SU-DHL-6 (cell line): ENCODE results near the gene FREY1.

Experiments used
- H2AFZ ChIP-seq: fragments of 200-600 bp; sonication (generic); 2 replicates; pipeline ENCODE4 v1.6.1; 2014; ENCODE audit warnings: low read depth, mild to moderate bottlenecking, moderate library complexity, mixed read lengths, antibody characterized with exemption, low read length; ENCODE audit not compliant: severe bottlenecking
- H3F3A ChIP-seq: fragments of 200-600 bp; shearing (Covaris generic); 2 replicates; pipeline ENCODE4 v1.6.0; 2016; ENCODE audit warnings: antibody characterized with exemption, mild to moderate bottlenecking; ENCODE audit not compliant: insufficient read depth
- H3K27ac ChIP-seq: fragments of 200-600 bp; sonication (generic); 2 replicates; pipeline ENCODE4 v1.5.1; 2016; ENCODE audit warnings: low read depth, mild to moderate bottlenecking, low read length, moderate library complexity, mixed read lengths
- H3K27me3 ChIP-seq: fragments of 200-600 bp; sonication (generic), shearing (Covaris generic); 2 replicates; pipeline ENCODE4 v1.6.0; 2014; ENCODE audit warnings: mild to moderate bottlenecking, low read length
- H3K36me3 ChIP-seq: fragments of 200-600 bp; sonication (generic); 2 replicates; pipeline ENCODE4 v1.6.1; 2014; ENCODE audit warnings: mild to moderate bottlenecking, low read length, mixed read lengths
- H3K4me2 ChIP-seq: fragments of 300-600, 200-600 bp; shearing (Covaris generic), sonication (generic); 2 replicates; pipeline ENCODE4 v1.6.0; 2014; ENCODE audit warnings: low read length, low read depth, mild to moderate bottlenecking; ENCODE audit not compliant: poor library complexity, severe bottlenecking
- H3K4me3 ChIP-seq: fragments of 200-600 bp; sonication (generic); 2 replicates; pipeline ENCODE4 v1.5.1; 2014; ENCODE audit warnings: antibody characterized with exemption, low read length, mild to moderate bottlenecking, mixed read lengths; ENCODE audit not compliant: insufficient read depth, poor library complexity, severe bottlenecking
- H3K79me2 ChIP-seq: fragments of 200-600 bp; sonication (generic); 2 replicates; pipeline ENCODE4 v1.6.1; 2014; ENCODE audit warnings: mild to moderate bottlenecking, low read length, moderate library complexity; ENCODE audit not compliant: insufficient read depth
- H3K9ac ChIP-seq: fragments of 200-600 bp; sonication (generic); 2 replicates; pipeline ENCODE4 v1.7.0; 2014; ENCODE audit warnings: mild to moderate bottlenecking, low read length
- H3K9me2 ChIP-seq: fragments of 200-600 bp; sonication (generic); replicated peaks from 2 replicates; pipeline ENCODE4 v1.6.1; 2014; ENCODE audit warnings: low read length; ENCODE audit not compliant: insufficient read depth
- H3K9me3 ChIP-seq: fragments of 200-600 bp; sonication (generic); 2 replicates; pipeline ENCODE4 v1.6.1; 2014; ENCODE audit warnings: low read length, mixed read lengths; ENCODE audit not compliant: insufficient read depth
- H4K20me1 ChIP-seq: fragments of 200-600 bp; sonication (generic); 2 replicates; pipeline ENCODE4 v1.6.1; 2014; ENCODE audit warnings: low read depth, mild to moderate bottlenecking, antibody characterized with exemption, low read length, moderate library complexity, mixed read lengths
- CTCF ChIP-seq: fragments of 200-600 bp; sonication (generic); IDR thresholded peaks from one replicate; pipeline ENCODE4 v1.5.1; 2017; ENCODE audit warnings: antibody characterized with exemption, mild to moderate bottlenecking, low read length, moderate library complexity; ENCODE audit not compliant: insufficient read depth, poor library complexity, severe bottlenecking
- EZH2phosphoT487 ChIP-seq: fragments of 200-600 bp; sonication (generic), shearing (Covaris generic); conservative IDR thresholded peaks from 2 replicates; pipeline ENCODE4 v1.6.1; 2018; ENCODE audit warnings: mild to moderate bottlenecking, antibody characterized with exemption, low read length, moderate library complexity, mixed read lengths

Gene FREY1

GRCh38 chr11:45929486-45930030 lies 22.5 kb upstream of the FREY1 start:
- no peaks in the 10 kb centered on the region for H3K9me2 ChIP-seq
- TF ChIP-seq EZH2phosphoT487 (no peak), CTCF (no peak)
- H3K9me3 ChIP-seq: no peaks in the 10 kb centered on the region
- peaks cover 35% of the 10 kb centered on the region for H3F3A ChIP-seq
- H3K79me2 ChIP-seq: 0 out of 2 replicates have a peak, but pooled peaks cover 9% of the 10 kb centered on the region
- H3K27me3 ChIP-seq: no peaks in the 10 kb centered on the region
- H3K9ac ChIP-seq: peak overlapping the region; percentile 54
- peak overlapping the region; percentile 89 for H3K27ac ChIP-seq
- H4K20me1 ChIP-seq: no peaks in the 10 kb centered on the region
- H3K4me3 ChIP-seq: peak overlapping the region; percentile 35
- peak overlapping the region; percentile 93 for H3K4me2 ChIP-seq
- no peaks in the 10 kb centered on the region for H3K36me3 ChIP-seq
- no peak overlapping the region for H2AFZ ChIP-seq

DNA sequence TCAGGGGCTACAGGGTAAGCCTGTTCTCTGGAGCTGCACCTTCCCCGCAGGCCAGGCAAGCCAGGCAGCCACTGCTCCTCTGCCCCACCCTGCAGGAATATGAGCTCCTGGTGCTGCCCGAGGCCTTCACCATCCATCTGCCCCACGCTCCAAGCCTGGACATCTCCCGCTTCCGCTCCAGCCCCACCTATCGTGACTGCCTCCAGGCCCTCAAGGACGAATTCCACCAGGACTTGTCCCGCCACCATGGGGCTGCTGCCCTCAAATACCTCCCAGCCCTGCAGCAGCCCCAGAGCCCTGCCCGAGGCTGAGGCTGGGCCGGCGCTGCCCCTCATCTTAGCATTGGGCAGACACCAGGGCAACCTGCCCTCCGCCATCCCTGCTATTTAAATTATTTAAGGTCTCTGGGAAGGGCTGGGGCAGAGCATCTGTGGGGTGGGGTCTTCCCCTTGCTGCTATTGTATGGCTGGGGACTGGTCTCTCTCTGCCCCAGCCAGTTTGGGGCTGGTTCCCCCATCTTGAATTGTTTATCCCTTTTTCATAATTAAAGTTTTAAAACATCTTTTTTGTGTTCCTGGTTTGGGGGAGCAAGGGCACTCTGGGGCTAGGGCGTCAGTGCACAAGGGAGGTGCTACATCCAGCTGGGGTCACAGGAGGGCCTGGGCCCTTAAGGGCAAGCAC lies 21.6 kb upstream of the FREY1 start:
- H3K27ac ChIP-seq: no peak overlapping the region
- no peak overlapping the region for H3K4me3 ChIP-seq
- no peaks in the 10 kb centered on the region for H4K20me1 ChIP-seq
- H3K27me3 ChIP-seq: no peaks in the 10 kb centered on the region
- H3K79me2 ChIP-seq: 0 out of 2 replicates have a peak, but pooled peaks cover 9% of the 10 kb centered on the region
- peaks cover 34% of the 10 kb centered on the region for H3F3A ChIP-seq
- H3K4me2 ChIP-seq: peak overlapping the region; percentile 93
- H3K9me3 ChIP-seq: no peaks in the 10 kb centered on the region
- H3K36me3 ChIP-seq: no peaks in the 10 kb centered on the region
- no peak overlapping the region for H3K9ac ChIP-seq
- no peaks in the 10 kb centered on the region for H3K9me2 ChIP-seq
- TF ChIP-seq CTCF: no peak
- H2AFZ ChIP-seq: no peak overlapping the region

GRCh38 chr11:45927684-45928413 lies 20.8 kb upstream of the FREY1 start:
- Histone ChIP-seq H4K20me1 (no peaks in the 10 kb centered on the region), H3K27ac (no peak overlapping the region), H3K9me2 (no peaks in the 10 kb centered on the region), H3K9me3 (no peaks in the 10 kb centered on the region), H2AFZ (no peak overlapping the region), H3K79me2 (0 out of 2 replicates have a peak, but pooled peaks cover 7% of the 10 kb centered on the region), H3F3A (peaks cover 28% of the 10 kb centered on the region), H3K9ac (no peak overlapping the region), H3K4me3 (no peak overlapping the region), H3K27me3 (no peaks in the 10 kb centered on the region), H3K4me2 (no peak overlapping the region), H3K36me3 (no peaks in the 10 kb centered on the region)
- TF ChIP-seq EZH2phosphoT487: no peak
- no peak for TF ChIP-seq CTCF
